ENCODE results near the gene LAD1. TPM values are rescaled to one million over a fixed set of nuclear protein-coding genes. Genes with fewer than 3 reads are reported as not detected.

The LAD1 gene
- total RNA-seq, 2 donors from 2014 or later, result 13.5 to 13.6 TPM

GRCh38 chr1:201436969-201437368 lies 37.8 kb upstream of the LAD1 start:
- Histone ChIP-seq H3K27me3 (ENCODE audit: control insufficient read depth, insufficient read depth, low read length, poor library complexity, severe bottlenecking) (no peaks in the 10 kb centered on the region), H3K4me3 (ENCODE audit: low read length) (no peak overlapping the region), H3K9me3 (ENCODE audit: control insufficient read depth, low read length) (no peaks in the 10 kb centered on the region), H3K27ac (ENCODE audit: low read depth, low read length) (no peak overlapping the region), H3K4me1 (ENCODE audit: control insufficient read depth, insufficient read depth, low read length) (no peaks in the 10 kb centered on the region), H3K36me3 (ENCODE audit: control insufficient read depth, insufficient read depth, low read length) (no peaks in the 10 kb centered on the region), H3K9ac (ENCODE audit: extremely low read depth, low read length, poor library complexity, severe bottlenecking) (no peak overlapping the region)
- DNase-seq, result no peak
- H3K36me3 Mint-ChIP-seq (ENCODE audit: low read depth), result no peaks in the 10 kb centered on the region
- H3K4me3 Mint-ChIP-seq, result no peak overlapping the region
- H3K9me3 Mint-ChIP-seq, result peaks cover 3% of the 10 kb centered on the region
- WGBS, 2 experiments (ENCODE audit: insufficient coverage in 1 of 2, insufficient read length in 1 of 2), result 91 to 100% methylated on average over 1 to 3 of the region's 3 CpGs
- peaks cover 5% of the 10 kb centered on the region for H3K4me1 Mint-ChIP-seq
- no peaks in the 10 kb centered on the region for H3K27me3 Mint-ChIP-seq (ENCODE audit: insufficient read depth)
- TF ChIP-seq CTCF (conservative IDR thresholded peaks at IDR 0.05), result no peak
- H3K27ac Mint-ChIP-seq, result no peak overlapping the region

GRCh38 chr1:201436393-201436792 lies 37.3 kb upstream of the LAD1 start:
- H3K9ac ChIP-seq (ENCODE audit: extremely low read depth, low read length, poor library complexity, severe bottlenecking), result no peak overlapping the region
- H3K27ac ChIP-seq (ENCODE audit: low read depth, low read length), result no peak overlapping the region
- no peaks in the 10 kb centered on the region for H3K9me3 ChIP-seq (ENCODE audit: control insufficient read depth, low read length)
- H3K4me1 Mint-ChIP-seq, result peaks cover 5% of the 10 kb centered on the region
- peak; percentile 66 for TF ChIP-seq CTCF (conservative IDR thresholded peaks at IDR 0.05)
- H3K27ac Mint-ChIP-seq, result no peak overlapping the region
- H3K27me3 Mint-ChIP-seq (ENCODE audit: insufficient read depth), result no peaks in the 10 kb centered on the region
- no peaks in the 10 kb centered on the region for H3K36me3 ChIP-seq (ENCODE audit: control insufficient read depth, insufficient read depth, low read length)
- no peaks in the 10 kb centered on the region for H3K36me3 Mint-ChIP-seq (ENCODE audit: low read depth)
- WGBS, 2 experiments (ENCODE audit: insufficient coverage in 1 of 2, insufficient read length in 1 of 2), result 55 to 61% methylated on average over 4 to 6 of the region's 6 CpGs
- no peak overlapping the region for H3K4me3 ChIP-seq (ENCODE audit: low read length)
- peak; percentile 88 for DNase-seq
- H3K4me3 Mint-ChIP-seq, result no peak overlapping the region
- H3K9me3 Mint-ChIP-seq, result peaks cover 2% of the 10 kb centered on the region
- H3K4me1 ChIP-seq (ENCODE audit: control insufficient read depth, insufficient read depth, low read length), result no peaks in the 10 kb centered on the region
- no peaks in the 10 kb centered on the region for H3K27me3 ChIP-seq (ENCODE audit: control insufficient read depth, insufficient read depth, low read length, poor library complexity, severe bottlenecking)

- Mint-ChIP-seq H3K27ac (no peak overlapping the region), H3K27me3 (ENCODE audit: insufficient read depth) (no peaks in the 10 kb centered on the region), H3K4me1 (peaks cover 7% of the 10 kb centered on the region), H3K36me3 (ENCODE audit: low read depth) (no peaks in the 10 kb centered on the region), H3K4me3 (no peak overlapping the region), H3K9me3 (no peaks in the 10 kb centered on the region)
- 94 to 99% methylated on average over 3 of the region's 3 CpGs for WGBS, 2 experiments (ENCODE audit: insufficient coverage in 1 of 2, insufficient read length in 1 of 2)
- TF ChIP-seq CTCF (conservative IDR thresholded peaks at IDR 0.05), result no peak
- no peak for DNase-seq
- Histone ChIP-seq H3K9ac (ENCODE audit: extremely low read depth, low read length, poor library complexity, severe bottlenecking) (no peak overlapping the region), H3K27me3 (ENCODE audit: control insufficient read depth, insufficient read depth, low read length, poor library complexity, severe bottlenecking) (no peaks in the 10 kb centered on the region), H3K4me3 (ENCODE audit: low read length) (no peak overlapping the region), H3K36me3 (ENCODE audit: control insufficient read depth, insufficient read depth, low read length) (no peaks in the 10 kb centered on the region), H3K9me3 (ENCODE audit: control insufficient read depth, low read length) (no peaks in the 10 kb centered on the region), H3K27ac (ENCODE audit: low read depth, low read length) (no peak overlapping the region), H3K4me1 (ENCODE audit: control insufficient read depth, insufficient read depth, low read length) (no peaks in the 10 kb centered on the region)
Measured at GRCh38 chr1:201434266-201434665, 35.1 kb upstream of the LAD1 start.

Data from endodermal cell (in vitro differentiated cells).